ENCODE results near the gene MCF2L. TPM values are rescaled to one million over a fixed set of nuclear protein-coding genes. Genes with fewer than 3 reads are reported as not detected.

The MCF2L gene
- total RNA-seq, 1 donor from 2014 or later, result 5.6 TPM

- Mint-ChIP-seq H3K4me1 (ENCODE audit: unreplicated experiment) (peaks cover 4% of the 10 kb centered on the region), H3K4me3 (ENCODE audit: unreplicated experiment) (no peak overlapping the region), H3K36me3 (ENCODE audit: unreplicated experiment) (no peaks in the 10 kb centered on the region), H3K27me3 (ENCODE audit: unreplicated experiment) (peaks cover 6% of the 10 kb centered on the region), H3K9me3 (ENCODE audit: unreplicated experiment) (no peaks in the 10 kb centered on the region), H3K27ac (ENCODE audit: unreplicated experiment) (no peak overlapping the region)
- no peak for DNase-seq (ENCODE audit: extremely low spot score, unreplicated experiment)
- TF ChIP-seq, protein P1, sequence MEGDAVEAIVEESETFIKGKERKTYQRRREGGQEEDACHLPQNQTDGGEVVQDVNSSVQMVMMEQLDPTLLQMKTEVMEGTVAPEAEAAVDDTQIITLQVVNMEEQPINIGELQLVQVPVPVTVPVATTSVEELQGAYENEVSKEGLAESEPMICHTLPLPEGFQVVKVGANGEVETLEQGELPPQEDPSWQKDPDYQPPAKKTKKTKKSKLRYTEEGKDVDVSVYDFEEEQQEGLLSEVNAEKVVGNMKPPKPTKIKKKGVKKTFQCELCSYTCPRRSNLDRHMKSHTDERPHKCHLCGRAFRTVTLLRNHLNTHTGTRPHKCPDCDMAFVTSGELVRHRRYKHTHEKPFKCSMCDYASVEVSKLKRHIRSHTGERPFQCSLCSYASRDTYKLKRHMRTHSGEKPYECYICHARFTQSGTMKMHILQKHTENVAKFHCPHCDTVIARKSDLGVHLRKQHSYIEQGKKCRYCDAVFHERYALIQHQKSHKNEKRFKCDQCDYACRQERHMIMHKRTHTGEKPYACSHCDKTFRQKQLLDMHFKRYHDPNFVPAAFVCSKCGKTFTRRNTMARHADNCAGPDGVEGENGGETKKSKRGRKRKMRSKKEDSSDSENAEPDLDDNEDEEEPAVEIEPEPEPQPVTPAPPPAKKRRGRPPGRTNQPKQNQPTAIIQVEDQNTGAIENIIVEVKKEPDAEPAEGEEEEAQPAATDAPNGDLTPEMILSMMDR (IDR thresholded peaks at IDR 0.05), result no peak
Measured at GRCh38 chr13:113017506-113018215, 48.6 kb downstream of the MCF2L start.

DNA sequence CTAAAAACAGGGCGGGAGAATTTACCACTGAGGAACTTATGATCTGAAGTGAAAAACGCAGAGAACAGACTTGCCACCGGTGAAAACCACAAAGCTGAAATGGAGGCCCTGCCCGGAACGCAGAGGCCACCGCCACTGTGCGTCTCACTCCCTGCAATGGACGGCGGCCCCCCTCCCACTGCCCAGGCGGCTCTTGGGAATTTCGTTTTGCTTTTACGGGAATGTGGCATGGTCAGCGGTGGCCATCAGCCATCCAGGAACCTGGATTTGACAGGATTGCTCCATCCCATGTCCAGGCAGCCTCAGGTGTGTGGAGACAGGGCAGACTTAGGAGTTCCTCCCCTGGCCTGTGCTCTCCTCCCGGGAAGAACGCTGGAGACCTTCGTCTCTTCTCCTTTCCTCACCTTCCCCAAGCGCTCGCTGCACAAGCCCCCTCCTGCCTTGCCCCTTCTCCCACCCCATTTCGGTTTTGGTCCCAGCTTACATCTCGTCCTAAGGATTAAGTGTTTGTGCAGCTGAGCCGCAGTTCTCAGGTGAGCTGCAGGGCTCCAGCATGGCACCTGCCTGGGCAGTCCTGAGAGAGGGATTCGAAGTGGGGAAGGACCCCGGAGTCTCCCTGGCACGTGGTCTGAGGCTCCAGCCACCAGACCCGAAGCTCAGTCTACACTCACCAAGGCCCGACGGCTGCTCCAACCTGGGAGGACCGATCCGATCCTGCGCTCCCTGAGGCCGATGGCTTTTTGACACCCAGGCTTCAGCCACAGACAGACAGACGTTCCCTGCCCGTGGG lies 49.9 kb downstream of the MCF2L start:
- Mint-ChIP-seq H3K27me3 (ENCODE audit: unreplicated experiment) (peaks cover 18% of the 10 kb centered on the region), H3K36me3 (ENCODE audit: unreplicated experiment) (no peaks in the 10 kb centered on the region), H3K9me3 (ENCODE audit: unreplicated experiment) (no peaks in the 10 kb centered on the region), H3K4me1 (ENCODE audit: unreplicated experiment) (peaks cover 11% of the 10 kb centered on the region), H3K27ac (ENCODE audit: unreplicated experiment) (no peak overlapping the region), H3K4me3 (ENCODE audit: unreplicated experiment) (no peak overlapping the region)
- TF ChIP-seq, protein P1 (IDR thresholded peaks at IDR 0.05), result no peak
- no peak for DNase-seq (ENCODE audit: extremely low spot score, unreplicated experiment)

- Mint-ChIP-seq H3K4me3 (ENCODE audit: unreplicated experiment) (no peak overlapping the region), H3K36me3 (ENCODE audit: unreplicated experiment) (no peaks in the 10 kb centered on the region), H3K27me3 (ENCODE audit: unreplicated experiment) (peaks cover 25% of the 10 kb centered on the region), H3K4me1 (ENCODE audit: unreplicated experiment) (peaks cover 11% of the 10 kb centered on the region), H3K27ac (ENCODE audit: unreplicated experiment) (no peak overlapping the region), H3K9me3 (ENCODE audit: unreplicated experiment) (no peaks in the 10 kb centered on the region)
- TF ChIP-seq, protein P1 (IDR thresholded peaks at IDR 0.05), result no peak
- no peak for DNase-seq (ENCODE audit: extremely low spot score, unreplicated experiment)
Measured at GRCh38 chr13:113020323-113021080, 51.5 kb downstream of the MCF2L start.

GRCh38 chr13:113021391-113021790 lies 52.4 kb downstream of the MCF2L start:
- Mint-ChIP-seq H3K27me3 (ENCODE audit: unreplicated experiment) (peaks cover 25% of the 10 kb centered on the region), H3K9me3 (ENCODE audit: unreplicated experiment) (no peaks in the 10 kb centered on the region), H3K27ac (ENCODE audit: unreplicated experiment) (no peak overlapping the region), H3K4me1 (ENCODE audit: unreplicated experiment) (peaks cover 11% of the 10 kb centered on the region), H3K4me3 (ENCODE audit: unreplicated experiment) (no peak overlapping the region), H3K36me3 (ENCODE audit: unreplicated experiment) (no peaks in the 10 kb centered on the region)
- DNase-seq (ENCODE audit: extremely low spot score, unreplicated experiment), result no peak
- TF ChIP-seq, protein P1 (IDR thresholded peaks at IDR 0.05), result no peak

Measured in osteocyte (in vitro differentiated cells).